Measurements from ENCODE around the gene EFCAB6.

Gene EFCAB6

DNA sequence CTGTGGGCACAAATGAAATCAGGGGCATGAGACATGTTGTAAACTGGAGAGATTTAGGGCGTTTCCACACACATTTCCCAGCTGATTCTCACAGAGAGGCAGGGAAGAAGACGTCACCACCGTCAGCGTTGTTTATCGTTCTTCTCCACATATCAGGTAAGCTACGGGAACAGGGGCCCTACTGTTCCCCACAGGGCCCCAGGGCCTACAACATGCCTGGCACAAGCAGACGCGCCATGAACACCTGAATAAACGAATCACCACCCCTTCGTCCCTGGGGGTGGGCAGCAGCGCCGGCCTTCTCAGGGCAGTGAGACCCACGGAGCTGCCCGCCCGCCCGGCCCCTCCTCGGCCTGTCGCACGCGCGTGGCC is 342 bp downstream of the EFCAB6 start:
- DNase-seq: no peak

DNA sequence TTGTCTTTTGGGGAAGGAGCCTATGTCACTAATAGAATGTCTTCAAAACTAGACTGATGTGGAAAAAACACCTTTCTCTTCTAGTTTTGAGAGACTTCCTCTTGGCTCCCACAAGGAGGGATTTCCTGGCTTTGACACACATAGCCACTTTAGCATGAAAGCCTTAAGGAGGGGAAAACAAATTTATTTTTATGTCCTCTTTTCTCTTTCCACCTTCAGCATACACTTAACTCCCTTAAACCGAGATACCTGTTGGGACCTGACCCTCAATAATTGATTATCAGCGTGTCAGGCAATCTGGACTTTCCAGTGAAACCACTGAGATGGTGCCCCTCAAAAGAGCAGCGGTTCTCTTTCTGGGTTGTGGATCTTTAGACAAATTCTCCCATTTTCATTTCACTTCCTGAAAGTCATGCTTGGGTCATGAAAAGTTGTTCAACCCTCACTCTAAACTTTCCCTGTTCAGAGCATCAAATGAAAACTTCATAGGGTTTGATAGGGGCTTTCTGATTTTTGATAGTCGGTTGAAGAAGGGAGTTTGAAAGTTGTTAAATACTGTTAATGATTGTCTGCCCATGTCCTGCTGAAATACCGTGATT is 9.1 kb downstream of the EFCAB6 start:
- DNase-seq: no peak

DNA sequence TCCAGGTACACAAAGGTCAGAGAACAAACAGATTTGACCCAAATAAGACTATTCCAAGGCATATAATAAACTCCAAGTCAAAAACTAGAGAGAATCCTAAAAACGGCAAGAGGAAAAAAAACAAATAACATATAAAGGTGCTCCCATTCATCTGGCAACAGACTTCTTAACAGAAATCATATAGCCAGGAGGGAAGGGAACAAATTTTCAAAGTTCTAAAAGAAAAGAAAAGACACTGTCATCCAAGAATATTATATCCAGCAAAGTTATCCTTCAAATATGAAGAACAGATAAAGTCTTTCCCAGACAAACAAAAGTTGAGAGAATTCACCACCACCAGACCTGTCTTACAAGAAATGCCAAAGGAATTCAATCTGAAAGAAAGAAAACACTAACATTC is 11.1 kb downstream of the EFCAB6 start:
- no peak for DNase-seq

DNA sequence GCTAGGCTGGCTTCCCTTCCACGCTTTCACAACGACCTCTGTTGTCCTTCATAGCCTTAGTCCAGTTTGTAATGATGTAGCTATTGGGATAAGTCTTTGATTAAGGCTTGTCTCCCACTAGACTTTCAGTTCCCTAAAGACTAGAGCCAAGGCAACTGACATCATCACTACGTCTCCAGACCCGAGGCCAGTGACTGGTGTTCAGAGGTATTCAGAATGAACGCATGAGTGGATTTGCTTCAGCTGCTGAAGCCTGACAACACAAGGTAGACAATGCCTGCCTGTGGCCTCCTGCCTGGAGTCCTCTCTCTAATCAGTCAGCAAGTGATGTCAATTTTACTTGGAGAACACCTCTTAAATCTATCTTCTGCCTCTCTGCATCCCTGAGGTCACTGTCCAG is 13.6 kb downstream of the EFCAB6 start:
- DNase-seq: no peak

DNA sequence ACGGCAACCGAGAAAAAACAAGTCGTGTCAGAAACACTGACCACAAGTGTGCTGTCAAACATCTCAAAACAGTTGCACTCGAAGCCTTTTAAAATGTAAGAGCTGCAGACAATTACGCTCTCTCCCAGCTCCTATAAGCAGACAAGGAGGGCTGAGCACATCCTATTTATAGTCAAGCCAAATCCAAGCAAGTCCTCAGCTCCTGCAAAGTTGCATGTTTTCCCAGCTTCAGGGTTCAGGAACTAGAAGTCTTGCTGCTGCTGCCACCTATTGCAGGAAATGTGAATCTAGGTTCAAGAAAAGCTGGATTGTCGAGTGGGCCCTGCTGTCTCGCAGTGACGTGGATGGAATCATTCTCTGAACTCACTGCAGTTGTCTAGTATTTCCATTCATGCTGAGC is 15.5 kb downstream of the EFCAB6 start:
- DNase-seq: no peak

DNA sequence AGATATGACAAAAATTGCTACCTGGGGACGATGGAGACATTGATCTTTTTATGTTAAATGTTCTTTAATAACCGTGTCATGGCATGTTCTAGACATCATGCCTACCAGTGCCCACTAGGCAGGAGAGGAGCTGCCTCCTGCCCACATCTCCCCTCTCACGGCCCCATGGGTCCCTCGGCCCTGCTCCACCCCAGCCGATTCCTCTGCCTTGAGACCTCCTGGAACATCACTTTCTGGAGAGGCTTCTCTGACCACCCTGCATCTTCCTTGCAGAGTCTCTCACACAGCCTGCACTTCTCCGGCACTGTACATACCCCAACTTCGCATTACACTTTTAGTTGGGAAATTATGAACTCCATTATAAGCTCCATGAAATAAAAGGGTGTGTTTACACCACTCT is 16.8 kb downstream of the EFCAB6 start:
- DNase-seq: no peak

DNA sequence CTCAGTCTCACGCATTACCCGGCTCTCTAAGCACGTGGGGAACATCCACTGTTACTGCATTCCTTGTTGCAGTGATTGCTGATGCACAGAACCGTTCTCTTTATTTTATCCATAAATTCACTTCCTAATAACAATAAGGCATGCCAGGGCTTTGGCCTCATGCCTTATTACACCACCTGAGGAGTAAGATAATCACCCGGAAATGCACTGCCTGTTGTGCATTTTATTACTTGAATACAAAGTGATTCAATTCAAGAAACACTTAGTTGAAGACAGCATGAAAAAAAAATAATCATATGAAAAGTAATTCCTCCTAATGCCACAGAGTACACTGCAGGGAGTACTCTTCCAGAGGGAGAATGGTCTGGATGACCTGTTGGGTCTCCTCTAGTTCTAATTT is 19.2 kb downstream of the EFCAB6 start:
- DNase-seq: no peak

DNA sequence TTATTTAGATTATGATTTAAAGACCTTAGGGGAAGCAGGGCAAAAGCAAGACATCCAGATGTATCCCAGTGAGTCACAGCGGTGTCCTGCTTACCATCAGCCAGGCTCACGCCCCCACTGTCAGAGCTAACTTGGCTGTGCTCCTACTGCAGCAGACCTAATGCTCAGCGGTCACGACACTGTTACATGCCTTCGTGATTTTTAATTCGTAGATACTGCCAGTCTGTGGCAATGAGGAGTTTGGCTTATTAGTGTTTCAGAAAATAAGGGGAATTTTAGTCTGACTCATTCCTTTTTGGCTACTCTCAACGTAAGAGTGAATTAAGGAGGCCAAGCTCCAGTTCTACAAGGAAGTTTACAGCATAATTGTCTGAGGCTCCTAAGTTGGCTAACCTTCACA is 22.7 kb downstream of the EFCAB6 start:
- DNase-seq: no peak

DNA sequence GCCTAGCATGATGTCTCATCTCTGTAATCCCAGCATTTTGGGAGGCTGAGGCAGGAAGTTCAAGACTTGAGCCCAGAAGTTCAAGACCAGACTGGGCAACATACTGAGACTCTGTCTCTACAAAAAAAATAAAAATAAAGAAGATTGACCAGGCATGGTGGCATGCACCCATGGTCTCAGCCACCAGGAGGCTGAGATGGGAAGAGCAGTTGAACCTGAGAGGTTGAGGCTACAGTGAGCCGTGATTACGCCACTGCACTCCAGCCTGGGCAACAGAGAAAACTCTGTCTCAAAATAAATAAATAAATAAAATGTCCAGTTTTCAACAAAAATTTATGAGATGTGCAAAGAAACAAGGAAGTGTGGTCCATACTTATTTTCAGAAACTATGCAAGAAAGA is 28.3 kb downstream of the EFCAB6 start:
- DNase-seq: no peak

DNA sequence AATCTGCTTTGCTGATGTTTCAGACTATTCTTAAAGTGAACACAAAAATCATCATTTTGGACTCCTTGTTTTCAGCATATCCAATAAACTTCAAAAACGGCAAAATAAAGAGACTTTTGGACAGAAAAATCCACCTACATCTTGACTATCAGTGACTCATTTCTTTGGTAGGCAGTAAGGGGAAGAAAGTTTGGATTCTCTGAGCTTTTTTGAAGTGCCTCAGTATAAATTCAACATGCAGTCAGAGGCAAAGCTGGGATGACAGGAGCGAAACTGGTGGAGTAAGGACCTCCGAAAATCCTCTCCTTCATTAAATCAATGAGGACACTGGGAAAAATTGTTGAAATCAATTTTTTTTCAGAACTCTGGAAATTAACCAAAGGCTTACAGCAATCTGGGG is 29.7 kb downstream of the EFCAB6 start:
- no peak for DNase-seq

DNA sequence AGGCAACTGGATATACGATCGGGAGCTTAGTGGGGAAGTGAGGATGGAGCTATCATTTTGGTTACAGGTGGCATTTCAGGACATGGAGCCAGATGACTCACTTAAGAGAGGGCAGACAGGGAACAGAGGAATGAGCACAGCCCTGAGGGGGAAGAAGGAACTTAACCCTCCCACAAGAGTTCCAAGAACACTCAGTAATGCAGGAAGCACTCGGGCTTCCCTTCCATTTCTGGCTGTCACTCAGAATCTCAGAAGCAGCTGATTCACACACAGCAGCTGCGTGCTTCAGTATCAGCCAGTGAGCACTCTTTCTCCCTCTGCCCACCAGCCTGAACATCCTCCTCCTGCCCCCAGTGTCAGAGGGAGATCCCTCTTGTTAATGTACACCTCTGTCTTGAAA is 34.8 kb downstream of the EFCAB6 start:
- no peak for DNase-seq

DNA sequence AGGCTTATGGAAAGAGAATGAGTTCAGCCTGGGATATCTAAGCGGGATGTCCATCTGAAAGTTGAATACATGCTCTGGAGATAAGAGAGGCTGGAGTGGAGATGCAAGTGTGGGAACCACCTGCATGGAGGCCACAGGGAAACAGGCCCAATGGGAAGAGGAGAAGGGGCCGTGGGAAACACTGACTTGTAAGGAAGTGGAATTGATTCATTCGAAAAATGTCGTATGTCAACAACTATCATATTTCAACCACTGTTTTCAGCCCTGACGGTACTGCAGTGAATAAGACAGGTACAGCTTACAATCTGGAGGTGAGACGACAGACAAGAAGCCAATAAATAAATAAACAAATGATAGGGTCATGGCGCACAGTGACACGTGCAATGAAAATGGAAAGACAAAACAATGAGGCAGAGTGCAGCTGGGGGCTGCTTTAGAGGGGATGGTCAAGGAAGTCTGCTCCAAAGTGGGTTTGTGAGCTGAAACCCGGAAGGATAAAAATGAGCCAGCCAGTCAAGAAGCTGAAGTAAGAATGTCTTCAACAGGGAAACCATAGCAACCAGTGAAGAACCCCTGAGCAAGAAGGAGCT is 35.9 kb downstream of the EFCAB6 start:
- DNase-seq: no peak

DNA sequence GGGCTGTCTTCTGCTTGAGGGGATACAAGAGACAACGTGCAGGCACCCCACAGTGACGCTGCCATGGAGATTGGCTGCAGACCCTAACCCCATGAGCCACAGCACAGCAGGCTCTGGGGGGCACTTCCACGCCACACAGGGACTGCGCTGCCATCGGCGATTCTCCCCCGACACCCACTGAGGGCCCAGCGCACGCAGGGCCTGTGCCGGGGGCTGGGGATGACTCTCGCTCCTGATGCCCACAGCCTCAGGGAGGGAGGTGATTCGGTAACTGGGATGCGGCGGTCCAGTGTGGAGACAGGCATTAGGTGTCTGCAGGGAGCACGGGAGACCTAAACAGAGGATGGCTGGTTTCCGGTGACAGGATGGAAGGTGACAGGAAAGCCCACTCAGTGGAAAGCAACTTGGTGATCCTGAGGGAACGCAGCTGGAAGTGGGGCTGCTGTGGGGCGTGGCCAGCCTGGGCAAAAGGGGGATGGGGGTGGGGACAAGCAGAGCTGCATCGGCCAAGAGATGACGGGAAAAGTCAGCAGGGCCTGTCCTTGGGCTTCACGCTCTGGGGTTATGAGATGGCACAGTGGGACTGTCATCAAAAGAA is 37.7 kb downstream of the EFCAB6 start:
- no peak for DNase-seq

DNA sequence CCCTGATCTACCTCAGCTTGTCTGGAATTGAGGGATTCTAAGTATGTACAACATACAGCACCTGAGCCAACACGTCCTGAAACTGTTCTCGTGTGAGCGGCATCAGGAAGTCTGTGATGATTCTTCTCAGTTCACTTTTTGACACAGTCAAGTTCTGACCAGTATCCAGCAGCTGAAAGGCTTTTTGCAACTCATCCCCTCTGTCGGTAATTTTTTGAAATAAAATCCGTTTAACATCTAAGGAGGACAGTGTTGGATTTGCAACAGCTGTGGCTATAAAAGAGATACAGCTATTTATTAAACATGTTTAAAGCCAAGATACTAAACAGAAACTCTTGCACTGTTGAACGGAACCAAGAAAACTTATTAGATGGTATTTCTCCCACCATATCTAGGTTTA is 39.3 kb downstream of the EFCAB6 start:
- no peak for DNase-seq

DNA sequence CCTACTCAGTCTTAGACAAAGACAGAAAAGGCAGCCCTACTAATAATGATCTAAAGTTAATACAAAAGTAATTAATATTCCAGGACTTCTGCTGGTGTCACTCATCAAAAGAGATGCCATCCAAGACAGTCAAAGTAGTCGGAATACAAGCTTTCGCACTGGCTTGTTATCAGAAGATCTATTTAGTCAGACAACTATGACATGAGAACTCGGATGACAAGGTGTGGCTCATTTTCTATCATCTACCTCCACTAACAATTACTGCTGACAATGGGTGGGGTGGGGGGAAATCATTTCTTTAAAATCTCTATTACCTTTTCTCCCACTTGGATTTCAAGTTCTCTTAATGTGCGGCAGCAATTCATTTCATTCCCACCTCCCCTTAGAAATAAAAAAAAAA is 56.7 kb downstream of the EFCAB6 start:
- DNase-seq: no peak

DNA sequence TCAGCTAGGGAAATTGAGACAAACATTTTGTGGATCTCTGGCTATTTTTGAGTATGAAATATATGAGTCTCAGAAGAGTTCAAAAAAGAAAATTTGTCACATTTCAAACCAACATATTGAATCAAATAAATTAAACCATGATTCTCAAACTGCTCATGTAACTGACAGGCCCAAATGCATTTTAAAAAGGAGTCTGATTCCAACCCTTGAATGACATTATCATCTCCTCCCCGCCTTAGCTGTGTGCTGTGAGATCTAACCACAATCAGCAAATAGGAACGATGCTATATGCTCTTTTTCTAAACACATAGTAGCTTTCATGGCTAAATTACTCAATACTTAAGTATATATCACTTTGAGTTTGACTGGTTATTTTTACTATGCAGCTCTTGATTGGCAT is 57.1 kb downstream of the EFCAB6 start:
- no peak for DNase-seq

DNA sequence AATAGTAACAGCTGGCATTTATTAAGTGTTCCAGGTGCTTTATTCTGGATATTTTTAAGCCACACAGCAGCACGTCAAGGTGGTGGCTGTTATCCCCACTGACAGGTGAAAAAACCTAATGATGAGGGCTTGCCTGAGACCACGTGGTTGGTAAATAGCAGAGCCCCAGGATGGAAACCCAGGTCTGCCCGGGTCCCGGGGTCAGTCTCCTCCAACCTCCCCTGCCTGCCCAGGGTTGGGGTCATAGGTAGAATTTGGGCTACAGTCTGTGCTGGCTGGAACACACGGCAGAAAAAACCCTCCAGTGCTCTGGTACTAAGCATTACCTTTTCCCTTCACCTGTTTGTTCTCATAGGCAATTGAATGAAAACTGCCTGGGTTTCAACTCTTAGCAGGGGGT is 57.9 kb downstream of the EFCAB6 start:
- no peak for DNase-seq

DNA sequence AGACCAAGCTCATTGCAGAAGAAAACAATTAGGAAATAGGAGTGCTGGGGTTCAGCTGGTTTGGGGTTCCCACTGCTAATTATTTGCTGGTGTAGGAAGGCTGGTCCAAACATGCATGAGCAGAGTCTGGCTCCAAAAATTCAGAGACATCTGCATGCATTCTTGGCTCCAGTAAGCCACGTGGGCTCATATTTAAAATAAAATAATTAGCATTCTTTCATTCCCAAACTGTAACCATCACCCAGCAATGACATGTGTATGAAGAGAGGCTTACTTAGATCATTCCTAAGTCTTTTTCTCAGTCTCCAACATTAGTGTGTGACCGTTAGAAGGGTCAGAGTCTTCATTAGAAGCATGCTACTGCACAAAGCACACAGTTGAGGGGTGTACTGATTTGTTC is 58.4 kb downstream of the EFCAB6 start:
- no peak for DNase-seq

DNA sequence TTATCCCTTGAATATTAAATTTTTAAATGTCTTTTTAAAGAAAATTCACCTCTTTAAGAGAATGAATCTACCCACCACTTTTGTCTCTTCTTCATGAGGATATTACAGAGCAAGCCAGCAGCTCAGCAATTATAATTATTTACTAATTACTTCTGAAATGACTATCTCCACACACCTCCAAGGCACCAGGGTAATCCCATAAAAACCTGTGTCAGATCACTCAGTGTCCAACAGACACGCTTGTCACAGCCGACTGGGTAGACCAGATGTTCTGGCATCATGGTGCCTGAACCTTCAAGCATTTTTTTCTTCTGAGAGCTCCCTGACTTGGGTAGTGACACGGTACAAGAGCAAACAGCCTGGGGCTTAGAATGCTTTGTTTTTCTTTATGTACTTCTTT is 61.4 kb downstream of the EFCAB6 start:
- no peak for DNase-seq

DNA sequence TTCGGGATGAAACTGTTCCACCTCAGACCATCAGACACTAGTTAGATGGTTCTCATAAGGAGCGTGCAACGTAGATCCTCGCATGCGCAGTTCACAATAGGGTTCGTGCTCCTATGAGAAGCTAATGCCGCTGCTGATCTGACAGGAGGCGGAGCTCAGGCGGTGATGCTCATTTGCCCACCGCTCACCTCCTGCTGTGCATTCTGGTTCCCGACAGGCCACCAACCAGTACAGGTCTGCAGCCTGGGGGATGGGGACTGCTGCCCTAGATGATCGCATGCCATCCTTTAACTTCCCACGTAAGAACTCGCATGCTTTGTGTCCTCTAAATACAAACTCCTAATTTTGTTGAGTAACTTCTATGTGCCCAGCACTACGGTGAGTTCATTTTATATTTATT is 62.6 kb downstream of the EFCAB6 start:
- DNase-seq: no peak

DNA sequence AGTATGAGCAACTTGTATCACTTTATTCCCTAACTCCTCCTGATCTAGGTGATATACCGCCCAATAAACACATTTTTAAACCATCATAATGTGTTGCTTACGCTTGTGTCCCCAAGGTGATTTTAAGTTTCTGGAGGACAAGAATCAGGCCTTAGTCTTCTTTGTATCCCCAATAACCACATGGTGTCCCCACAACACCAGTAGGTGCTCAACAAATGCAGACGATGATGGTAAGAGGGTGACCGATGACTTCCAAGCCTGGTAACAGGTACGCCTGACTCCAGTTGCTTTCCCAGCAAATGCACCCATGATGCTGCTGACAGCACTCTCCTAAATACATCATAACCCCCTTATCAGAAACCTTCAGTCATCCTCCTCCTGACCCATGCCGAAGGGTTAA is 64.2 kb downstream of the EFCAB6 start:
- no peak for DNase-seq

DNA sequence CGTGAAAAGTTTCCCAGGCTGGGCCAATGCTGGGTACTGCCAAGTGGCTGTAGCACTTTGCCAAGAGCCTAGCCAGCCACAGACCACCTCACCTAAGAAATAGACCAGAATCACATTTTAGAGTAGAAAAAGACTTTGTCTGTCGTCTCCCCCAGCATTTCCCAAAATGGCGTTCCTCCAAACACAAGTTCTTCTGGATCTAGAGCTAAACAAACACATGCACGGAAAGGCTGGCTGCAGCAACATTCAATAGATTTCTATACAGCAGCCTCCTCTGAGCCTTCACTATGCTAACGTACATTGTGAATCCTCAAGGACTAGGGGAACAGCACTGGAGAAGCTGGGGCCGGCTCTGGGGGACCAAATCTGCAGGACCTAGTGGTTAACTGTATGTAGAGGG is 65.0 kb downstream of the EFCAB6 start:
- DNase-seq: no peak

DNA sequence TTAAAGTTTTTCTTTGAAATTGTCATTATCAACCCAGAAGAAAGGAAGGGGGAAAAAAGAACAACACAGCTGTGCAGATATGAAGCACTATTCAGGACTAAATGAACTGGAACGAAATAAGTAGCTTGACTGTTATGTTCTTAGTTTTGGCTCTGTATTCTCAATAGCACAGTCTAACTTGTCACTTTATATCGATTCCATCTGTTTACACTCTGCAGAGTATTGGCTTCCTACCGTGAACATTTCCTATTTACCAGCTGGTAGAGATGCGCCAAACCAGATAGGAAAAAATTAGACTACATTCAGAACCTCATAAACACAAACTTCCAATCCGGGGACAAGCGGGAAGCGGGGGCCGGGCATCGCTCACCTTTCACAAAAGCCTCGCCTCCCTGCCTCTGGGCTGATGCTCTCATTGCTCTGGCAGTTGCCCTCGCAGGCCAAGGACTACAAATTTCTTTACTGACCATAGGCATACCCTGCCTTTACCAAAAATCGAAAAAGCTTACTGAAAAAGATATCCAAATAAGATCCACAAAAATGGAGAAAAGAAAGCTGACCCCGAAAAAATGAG is 66.2 kb downstream of the EFCAB6 start:
- DNase-seq: peak; percentile 10

DNA sequence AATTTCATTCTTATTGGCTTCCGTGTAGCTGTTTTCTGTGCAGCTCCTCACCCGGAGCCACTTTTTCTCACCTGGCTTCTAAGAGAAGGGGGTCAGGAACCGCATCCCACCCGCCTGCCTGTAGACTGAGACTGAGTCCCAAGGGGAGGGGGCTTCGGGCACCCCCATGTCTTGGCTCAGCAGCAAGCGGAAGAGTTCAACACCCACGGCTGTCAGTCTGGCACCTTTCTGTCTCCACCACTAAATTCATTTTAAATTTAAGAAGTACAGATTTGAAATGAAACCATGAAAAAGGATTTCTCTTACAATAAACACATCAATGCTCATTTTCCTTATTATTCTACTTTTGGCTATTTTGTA is 66.7 kb downstream of the EFCAB6 start:
- no peak for DNase-seq
